ENCODE measurements around the gene HPSE2. TPM values are rescaled to one million over a fixed set of nuclear protein-coding genes. Genes with fewer than 3 reads are reported as not detected.

The HPSE2 gene
- total RNA-seq, 1 experiment from 2014 or later, result 0.05 TPM

GRCh38 chr10:98463016-98463415 lies 772.6 kb downstream of the HPSE2 start:
- Histone ChIP-seq H3K27me3 (ENCODE audit: insufficient read depth, low read length) (no peaks in the 10 kb centered on the region; the same call in 1 of the 2 replicates), H4K20me1 (ENCODE audit: insufficient read depth) (no peaks in the 10 kb centered on the region), H3K9me2 (ENCODE audit: insufficient read depth) (no peaks in the 10 kb centered on the region), H3K36me3 (ENCODE audit: control insufficient read depth in 1 of 2, insufficient read depth in 2 of 2, low read length in 2 of 2) (no peaks in the 10 kb centered on the region), H3K27ac (ENCODE audit: low read depth, low read length) (no peak overlapping the region), H3K4me1 (ENCODE audit: control insufficient read depth in 1 of 2, insufficient read depth in 2 of 2, low read length in 2 of 2) (peaks cover 11 to 26% of the 10 kb centered on the region in 2 experiments), H3K79me2 (ENCODE audit: insufficient read depth, low read length) (no peaks in the 10 kb centered on the region), H3K9ac (ENCODE audit: low read length) (no peak overlapping the region), H3K9me3 (ENCODE audit: control insufficient read depth in 1 of 2, insufficient read depth in 1 of 2, low read depth in 1 of 2, low read length in 2 of 2) (no peaks in the 10 kb centered on the region), H3K4me2 (ENCODE audit: low read length) (no peak overlapping the region), H3K4me3 (replicated peaks in 1 of 2; ENCODE audit: low read depth in 1 of 2, low read length in 2 of 2) (no peak overlapping the region), H2AFZ (ENCODE audit: low read depth, low read length, poor library complexity, severe bottlenecking) (no peak overlapping the region)
- RAD21 ChIA-PET (ENCODE audit: low non-redundant PET in 1 of 2, low total read pairs in 2 of 2, uncharacterized antibody in 2 of 2, unreplicated experiment in 2 of 2), result no interaction called here
- CTCF ChIA-PET, result no interaction called here
- POLR2A ChIA-PET, result no interaction called here
- no peak for TF ChIP-seq JUND (IDR thresholded peaks at IDR 0.05)
- no peak for TF ChIP-seq ELF1 (IDR thresholded peaks at IDR 0.05; ENCODE audit: borderline replicate concordance, low read depth)
- TF ChIP-seq RAD21 (IDR thresholded peaks at IDR 0.05; ENCODE audit: low read depth), result no peak
- TF ChIP-seq FOSL1 (IDR thresholded peaks at IDR 0.05; ENCODE audit: low read depth), result no peak
- TF ChIP-seq, protein P1, sequence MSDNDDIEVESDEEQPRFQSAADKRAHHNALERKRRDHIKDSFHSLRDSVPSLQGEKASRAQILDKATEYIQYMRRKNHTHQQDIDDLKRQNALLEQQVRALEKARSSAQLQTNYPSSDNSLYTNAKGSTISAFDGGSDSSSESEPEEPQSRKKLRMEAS (IDR thresholded peaks at IDR 0.05), result no peak
- TF ChIP-seq, protein P2, sequence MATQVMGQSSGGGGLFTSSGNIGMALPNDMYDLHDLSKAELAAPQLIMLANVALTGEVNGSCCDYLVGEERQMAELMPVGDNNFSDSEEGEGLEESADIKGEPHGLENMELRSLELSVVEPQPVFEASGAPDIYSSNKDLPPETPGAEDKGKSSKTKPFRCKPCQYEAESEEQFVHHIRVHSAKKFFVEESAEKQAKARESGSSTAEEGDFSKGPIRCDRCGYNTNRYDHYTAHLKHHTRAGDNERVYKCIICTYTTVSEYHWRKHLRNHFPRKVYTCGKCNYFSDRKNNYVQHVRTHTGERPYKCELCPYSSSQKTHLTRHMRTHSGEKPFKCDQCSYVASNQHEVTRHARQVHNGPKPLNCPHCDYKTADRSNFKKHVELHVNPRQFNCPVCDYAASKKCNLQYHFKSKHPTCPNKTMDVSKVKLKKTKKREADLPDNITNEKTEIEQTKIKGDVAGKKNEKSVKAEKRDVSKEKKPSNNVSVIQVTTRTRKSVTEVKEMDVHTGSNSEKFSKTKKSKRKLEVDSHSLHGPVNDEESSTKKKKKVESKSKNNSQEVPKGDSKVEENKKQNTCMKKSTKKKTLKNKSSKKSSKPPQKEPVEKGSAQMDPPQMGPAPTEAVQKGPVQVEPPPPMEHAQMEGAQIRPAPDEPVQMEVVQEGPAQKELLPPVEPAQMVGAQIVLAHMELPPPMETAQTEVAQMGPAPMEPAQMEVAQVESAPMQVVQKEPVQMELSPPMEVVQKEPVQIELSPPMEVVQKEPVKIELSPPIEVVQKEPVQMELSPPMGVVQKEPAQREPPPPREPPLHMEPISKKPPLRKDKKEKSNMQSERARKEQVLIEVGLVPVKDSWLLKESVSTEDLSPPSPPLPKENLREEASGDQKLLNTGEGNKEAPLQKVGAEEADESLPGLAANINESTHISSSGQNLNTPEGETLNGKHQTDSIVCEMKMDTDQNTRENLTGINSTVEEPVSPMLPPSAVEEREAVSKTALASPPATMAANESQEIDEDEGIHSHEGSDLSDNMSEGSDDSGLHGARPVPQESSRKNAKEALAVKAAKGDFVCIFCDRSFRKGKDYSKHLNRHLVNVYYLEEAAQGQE (IDR thresholded peaks at IDR 0.05; ENCODE audit: low read depth), result no peak
- TF ChIP-seq TCF7L2 (IDR thresholded peaks at IDR 0.05; ENCODE audit: borderline replicate concordance, extremely low read depth, insufficient read depth, insufficient read length), result no peak
- no peak for TF ChIP-seq POLR2A (IDR thresholded peaks at IDR 0.05; ENCODE audit: borderline replicate concordance, extremely low read depth, insufficient read depth, insufficient read length)
- no peak for TF ChIP-seq CEBPB (IDR thresholded peaks at IDR 0.05; ENCODE audit: low read depth)
- TF ChIP-seq SIN3A (IDR thresholded peaks at IDR 0.05; ENCODE audit: low read depth), result no peak
- no peak for TF ChIP-seq POLR2AphosphoS5 (IDR thresholded peaks at IDR 0.05; ENCODE audit: low read depth, low read length)
- TF ChIP-seq EZH2phosphoT487 (IDR thresholded peaks at IDR 0.05; ENCODE audit: borderline replicate concordance), result no peak
- no peak for TF ChIP-seq ZFX (IDR thresholded peaks at IDR 0.05)
- TF ChIP-seq, protein P3, sequence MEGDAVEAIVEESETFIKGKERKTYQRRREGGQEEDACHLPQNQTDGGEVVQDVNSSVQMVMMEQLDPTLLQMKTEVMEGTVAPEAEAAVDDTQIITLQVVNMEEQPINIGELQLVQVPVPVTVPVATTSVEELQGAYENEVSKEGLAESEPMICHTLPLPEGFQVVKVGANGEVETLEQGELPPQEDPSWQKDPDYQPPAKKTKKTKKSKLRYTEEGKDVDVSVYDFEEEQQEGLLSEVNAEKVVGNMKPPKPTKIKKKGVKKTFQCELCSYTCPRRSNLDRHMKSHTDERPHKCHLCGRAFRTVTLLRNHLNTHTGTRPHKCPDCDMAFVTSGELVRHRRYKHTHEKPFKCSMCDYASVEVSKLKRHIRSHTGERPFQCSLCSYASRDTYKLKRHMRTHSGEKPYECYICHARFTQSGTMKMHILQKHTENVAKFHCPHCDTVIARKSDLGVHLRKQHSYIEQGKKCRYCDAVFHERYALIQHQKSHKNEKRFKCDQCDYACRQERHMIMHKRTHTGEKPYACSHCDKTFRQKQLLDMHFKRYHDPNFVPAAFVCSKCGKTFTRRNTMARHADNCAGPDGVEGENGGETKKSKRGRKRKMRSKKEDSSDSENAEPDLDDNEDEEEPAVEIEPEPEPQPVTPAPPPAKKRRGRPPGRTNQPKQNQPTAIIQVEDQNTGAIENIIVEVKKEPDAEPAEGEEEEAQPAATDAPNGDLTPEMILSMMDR (IDR thresholded peaks at IDR 0.05 in 2 of 3, conservative IDR thresholded peaks at IDR 0.05 in 1 of 3; ENCODE audit: borderline replicate concordance in 1 of 3, insufficient read depth in 1 of 3, low read depth in 2 of 3, low read length in 2 of 3), result no peak
- TF ChIP-seq YY1 (IDR thresholded peaks at IDR 0.05; ENCODE audit: extremely low read depth, insufficient replicate concordance, low read depth, low read length), result no peak
- TF ChIP-seq ZBTB33 (IDR thresholded peaks at IDR 0.05; ENCODE audit: extremely low read depth, insufficient replicate concordance, low read length), result no peak
- ATAC-seq, result no peak
- no peak for DNase-seq (ENCODE audit: low read depth, low spot score)
- intact Hi-C loops (cut with micrococcal nuclease), result loop anchor here (10.0 kb wide), 1 partner anchor 912 kb away; no protein-coding TSS in a partner anchor
- no TSS peak for BruUV-seq (replicated peaks)

Data from HCT116 (cell line).